ENCODE results near the gene NUDT21. TPM values are rescaled to one million over a fixed set of nuclear protein-coding genes. Genes with fewer than 3 reads are reported as not detected.
"Not testable (repeated sequence)": the region's sequence is repeated elsewhere in the genome, so short reads cannot be mapped to it uniquely, and the experiment has no call there.

The NUDT21 gene
- total and polyA plus RNA-seq, 8 donors: 7.9 to 57.6 (median 46.8) TPM

- intact Hi-C loops (cut with DNase I): no loop called here
- no peak for FAIRE-seq
Observed at GRCh38 chr16:56382459-56382858, 68.7 kb downstream of the NUDT21 start.

GRCh38 chr16:56380778-56381485 lies 70.2 kb downstream of the NUDT21 start:
- H3K36me3 ChIP-seq: peaks cover 0 to 33% (median 8%) of the 10 kb centered on the region in 3 donors
- H3K4me3 ChIP-seq; H3K9me3 ChIP-seq; H3K4me1 ChIP-seq; DNase-seq; FAIRE-seq; intact Hi-C loops (cut with DNase I); ATAC-seq; H3K27ac ChIP-seq; H3K27me3 ChIP-seq: not testable (repeated sequence)
- WGBS, 2 donors: 97 to 99% methylated on average over 3 of the region's 3 CpGs

More at GRCh38 chr16:56382459-56382858, 68.7 kb downstream of the NUDT21 start:
- Histone ChIP-seq H3K36me3 (peaks cover 0 to 36% (median 8%) of the 10 kb centered on the region in 3 donors), H3K4me3 (no peak overlapping the region), H3K4me1 (no peaks in the 10 kb centered on the region), H3K27ac (peak overlapping the region in 1 of 4 donors; percentile 34), H3K9me3 (no peaks in the 10 kb centered on the region), H3K27me3 (no peaks in the 10 kb centered on the region)
- DNase-seq (no peak), ATAC-seq (no peak)
- WGBS, 2 donors: 93% methylated on average over 4 of the region's 4 CpGs
- no peak for TF ChIP-seq CTCF (IDR thresholded peaks at IDR 0.05)

Other genes with a start within 250 kb of the NUDT21 start
- 10 to 100 TPM; 43.9 to 64.2 (median 52.8) TPM for gene AMFR, start 25.8 kb downstream of the NUDT21 start, total RNA-seq
- gene AMFR, start 25.8 kb downstream of the NUDT21 start, polyA plus RNA-seq: 10 to 100 TPM; 29.2 to 37.4 TPM
- 10 to 100 TPM in 4 of 6 donors, 1 to 10 TPM in 2; 5.9 to 14.0 (median 11.7) TPM for gene OGFOD1, start 222 bp upstream of the NUDT21 start, total RNA-seq
- gene OGFOD1, start 222 bp upstream of the NUDT21 start, polyA plus RNA-seq: 1 to 10 TPM; 3.2 to 6.6 TPM
- gene BBS2, start 68.7 kb upstream of the NUDT21 start, total RNA-seq: 10 to 100 TPM in 5 of 6 donors, 1 to 10 TPM in 1; 10.0 to 19.0 (median 14.5) TPM
- 10 to 100 TPM; 20.7 to 50.4 TPM for gene BBS2, start 68.7 kb upstream of the NUDT21 start, polyA plus RNA-seq
- not detected for gene MT4, start 113.7 kb upstream of the NUDT21 start, total RNA-seq
- gene MT4, start 113.7 kb upstream of the NUDT21 start, polyA plus RNA-seq: not detected
- gene MT3, start 138.2 kb upstream of the NUDT21 start, total RNA-seq: under 1 TPM in 2 of 6 donors, not detected in 4; 0.41 to 0.43 TPM
- 1 to 10 TPM; 1.1 to 4.6 TPM for gene MT3, start 138.2 kb upstream of the NUDT21 start, polyA plus RNA-seq
- gene MT2A, start 157.3 kb upstream of the NUDT21 start, total RNA-seq: 100 to 1,000 TPM in 3 of 6 donors, 10 to 100 TPM in 3; 71.0 to 389 (median 110) TPM
- gene MT2A, start 157.3 kb upstream of the NUDT21 start, polyA plus RNA-seq: 100 to 1,000 TPM; 254 to 495 TPM
- gene MT1E, start 174.4 kb upstream of the NUDT21 start, total RNA-seq: 100 to 1,000 TPM in 4 of 6 donors, 10 to 100 TPM in 2; 36.1 to 233 (median 158) TPM
- 100 to 1,000 TPM; 293 to 646 TPM for gene MT1E, start 174.4 kb upstream of the NUDT21 start, polyA plus RNA-seq
- 10 to 100 TPM in 4 of 6 donors, 1 to 10 TPM in 2; 8.3 to 28.8 (median 11.9) TPM for gene MT1M, start 181.3 kb upstream of the NUDT21 start, total RNA-seq
- 10 to 100 TPM; 29.7 to 34.6 TPM for gene MT1M, start 181.3 kb upstream of the NUDT21 start, polyA plus RNA-seq
- gene MT1A, start 187.3 kb upstream of the NUDT21 start, total RNA-seq: 1 to 10 TPM; 1.6 to 6.6 (median 4.0) TPM
- gene MT1A, start 187.3 kb upstream of the NUDT21 start, polyA plus RNA-seq: 10 to 100 TPM; 15.0 to 66.7 TPM
- not detected for gene MT1B, start 200.6 kb upstream of the NUDT21 start, total RNA-seq
- gene MT1B, start 200.6 kb upstream of the NUDT21 start, polyA plus RNA-seq: not detected
- gene MT1F, start 206.6 kb upstream of the NUDT21 start, total RNA-seq: 100 to 1,000 TPM in 1 of 6 donors, 10 to 100 TPM in 5; 29.1 to 119 (median 44.7) TPM
- 100 to 1,000 TPM in 1 of 2 donors, 10 to 100 TPM in 1; 94.6 to 201 TPM for gene MT1F, start 206.6 kb upstream of the NUDT21 start, polyA plus RNA-seq
- gene MT1G, start 216.7 kb upstream of the NUDT21 start, total RNA-seq: 100 to 1,000 TPM in 4 of 6 donors, 10 to 100 TPM in 2; 76.9 to 766 (median 150) TPM
- 100 to 1,000 TPM; 496 to 753 TPM for gene MT1G, start 216.7 kb upstream of the NUDT21 start, polyA plus RNA-seq
- gene MT1H, start 218.5 kb upstream of the NUDT21 start, total RNA-seq: 100 to 1,000 TPM in 1 of 6 donors, 10 to 100 TPM in 4, 1 to 10 TPM in 1; 8.3 to 106 (median 21.0) TPM
- 10 to 100 TPM; 14.9 to 71.1 TPM for gene MT1H, start 218.5 kb upstream of the NUDT21 start, polyA plus RNA-seq
- gene MT1X, start 231.1 kb upstream of the NUDT21 start, total RNA-seq: 100 to 1,000 TPM in 5 of 6 donors, 10 to 100 TPM in 1; 56.1 to 474 (median 227) TPM
- gene MT1X, start 231.1 kb upstream of the NUDT21 start, polyA plus RNA-seq: 100 to 1,000 TPM; 571 to 992 TPM

Data from pancreas (tissue), 10 donors.